Fibroblast of upper back skin (primary cell): ENCODE data around the gene KDM3A.
A peak's percentile ranks its signal among the peaks of the same experiment; 100 is the strongest.

Source experiments
- DNase-seq: peaks from one replicate; pipeline ENCODE4 v3.0.0-alpha.2; 2013

Gene KDM3A

GRCh38 chr2:86440631-86441391 lies at the start of gene KDM3A:
TSS of gene KDM3A (plus strand) at chr2:86441371. CDS start at chr2:86442048, 677 bp downstream.
- peak; percentile 100 for DNase-seq

- no peak for DNase-seq
These were observed 48.2 kb upstream of the KDM3A start for GRCh38 chr2:86392873-86393518.

GRCh38 chr2:86393521-86394491 lies 47.4 kb upstream of the KDM3A start:
- no peak for DNase-seq

GRCh38 chr2:86396291-86396785 lies 44.8 kb upstream of the KDM3A start:
- DNase-seq, result peak; percentile 20

- DNase-seq, result no peak
These were observed 43.2 kb upstream of the KDM3A start for GRCh38 chr2:86397986-86398385.

GRCh38 chr2:86398500-86399474 lies 42.4 kb upstream of the KDM3A start:
- peak; percentile 16 for DNase-seq

GRCh38 chr2:86400321-86400720 lies 40.9 kb upstream of the KDM3A start:
- no peak for DNase-seq

GRCh38 chr2:86410581-86410980 lies 30.6 kb upstream of the KDM3A start:
- no peak for DNase-seq

- DNase-seq, result no peak
These were observed 29.8 kb upstream of the KDM3A start for GRCh38 chr2:86411396-86411795.

GRCh38 chr2:86412007-86412406 lies 29.2 kb upstream of the KDM3A start:
- DNase-seq, result no peak

- no peak for DNase-seq
These were observed 27.7 kb upstream of the KDM3A start for GRCh38 chr2:86413296-86414094.

- no peak for DNase-seq
These were observed 26.2 kb upstream of the KDM3A start for GRCh38 chr2:86414996-86415395.

- DNase-seq, result no peak
These were observed 25.0 kb upstream of the KDM3A start for GRCh38 chr2:86416146-86416545.

- peak; percentile 73 for DNase-seq
These were observed 23.2 kb upstream of the KDM3A start for GRCh38 chr2:86417961-86418360.

- no peak for DNase-seq
These were observed 20.3 kb upstream of the KDM3A start for GRCh38 chr2:86420913-86421312.

GRCh38 chr2:86426271-86426670 lies 14.9 kb upstream of the KDM3A start:
- DNase-seq, result no peak

GRCh38 chr2:86429335-86429734 lies 11.8 kb upstream of the KDM3A start:
- DNase-seq, result no peak

GRCh38 chr2:86430368-86430767 lies 10.8 kb upstream of the KDM3A start:
- DNase-seq, result no peak

- no peak for DNase-seq
These were observed 8.0 kb upstream of the KDM3A start for GRCh38 chr2:86433137-86433536.

GRCh38 chr2:86434290-86434689 lies 6.9 kb upstream of the KDM3A start:
- no peak for DNase-seq

- DNase-seq, result no peak
These were observed 5.6 kb upstream of the KDM3A start for GRCh38 chr2:86435531-86435930.
